ENCODE measurements around the gene RPL28. TPM values are rescaled to one million over a fixed set of nuclear protein-coding genes. Genes with fewer than 3 reads are reported as not detected.

The RPL28 gene
- total RNA-seq: 1,343 TPM
- long read RNA-seq, full-length matches to known transcripts: 179 of 219 reads
- long read RNA-seq, partial matches to known transcripts: 20 of 219 reads
- long read RNA-seq, other reads (novel, unspliced or antisense): 20 of 219 reads

DNA sequence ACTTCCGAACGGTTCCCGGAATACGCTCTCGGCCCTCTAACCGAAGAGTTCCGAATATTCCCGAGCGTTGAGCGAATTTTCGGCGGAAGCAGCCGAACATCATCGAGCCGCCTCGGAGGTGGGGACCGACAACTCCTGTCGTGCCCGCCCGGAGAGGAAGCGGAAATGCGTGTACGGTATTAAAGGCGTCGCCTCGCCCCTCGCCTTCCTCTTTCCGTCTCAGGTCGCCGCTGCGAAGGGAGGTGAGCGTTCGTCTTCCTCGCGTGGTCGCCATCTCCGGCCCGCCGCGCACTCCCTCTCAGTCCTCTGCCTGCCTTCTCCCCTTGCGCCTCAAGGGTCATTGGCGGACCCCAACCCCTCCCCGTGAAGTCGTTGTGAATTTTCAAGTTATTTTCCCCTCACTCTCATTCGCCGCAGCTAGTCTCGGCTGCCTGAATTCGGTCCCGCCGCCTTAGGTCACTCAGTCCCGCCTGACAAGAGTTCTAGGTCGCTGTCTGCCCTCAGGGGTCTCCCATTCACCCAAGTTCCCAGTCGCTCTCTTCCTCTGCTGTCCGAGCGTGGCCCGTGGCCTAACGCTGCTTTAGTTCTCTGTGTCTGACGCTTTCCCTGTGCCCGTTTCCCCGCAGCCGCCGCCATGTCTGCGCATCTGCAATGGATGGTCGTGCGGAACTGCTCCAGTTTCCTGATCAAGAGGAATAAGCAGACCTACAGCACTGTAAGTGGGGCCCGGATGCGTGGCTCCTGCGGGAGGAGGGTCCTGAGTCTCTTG is at the start of gene RPL28:
TSS of gene RPL28 (plus strand) at position 209 of the 769 bp plus-strand sequence. CDS start at position 635, 426 bp downstream.
- Histone ChIP-seq H3K27me3 (no peaks in the 10 kb centered on the region), H3K4me3 (peak within 1 kb of the TSS; percentile 96), H3K36me3 (peaks cover 34% of the 10 kb centered on the region), H3K4me1 (peaks cover 38% of the 10 kb centered on the region), H3K9me3 (no peaks in the 10 kb centered on the region), H3K27ac (peak within 1 kb of the TSS; percentile 93)
- DNase-seq (peak; percentile 98), ATAC-seq (peak; percentile 89)
- intact Hi-C loops (cut with DNase I): no loop called here
- TF ChIP-seq, protein P1, sequence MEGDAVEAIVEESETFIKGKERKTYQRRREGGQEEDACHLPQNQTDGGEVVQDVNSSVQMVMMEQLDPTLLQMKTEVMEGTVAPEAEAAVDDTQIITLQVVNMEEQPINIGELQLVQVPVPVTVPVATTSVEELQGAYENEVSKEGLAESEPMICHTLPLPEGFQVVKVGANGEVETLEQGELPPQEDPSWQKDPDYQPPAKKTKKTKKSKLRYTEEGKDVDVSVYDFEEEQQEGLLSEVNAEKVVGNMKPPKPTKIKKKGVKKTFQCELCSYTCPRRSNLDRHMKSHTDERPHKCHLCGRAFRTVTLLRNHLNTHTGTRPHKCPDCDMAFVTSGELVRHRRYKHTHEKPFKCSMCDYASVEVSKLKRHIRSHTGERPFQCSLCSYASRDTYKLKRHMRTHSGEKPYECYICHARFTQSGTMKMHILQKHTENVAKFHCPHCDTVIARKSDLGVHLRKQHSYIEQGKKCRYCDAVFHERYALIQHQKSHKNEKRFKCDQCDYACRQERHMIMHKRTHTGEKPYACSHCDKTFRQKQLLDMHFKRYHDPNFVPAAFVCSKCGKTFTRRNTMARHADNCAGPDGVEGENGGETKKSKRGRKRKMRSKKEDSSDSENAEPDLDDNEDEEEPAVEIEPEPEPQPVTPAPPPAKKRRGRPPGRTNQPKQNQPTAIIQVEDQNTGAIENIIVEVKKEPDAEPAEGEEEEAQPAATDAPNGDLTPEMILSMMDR (IDR thresholded peaks at IDR 0.05): no peak

DNA sequence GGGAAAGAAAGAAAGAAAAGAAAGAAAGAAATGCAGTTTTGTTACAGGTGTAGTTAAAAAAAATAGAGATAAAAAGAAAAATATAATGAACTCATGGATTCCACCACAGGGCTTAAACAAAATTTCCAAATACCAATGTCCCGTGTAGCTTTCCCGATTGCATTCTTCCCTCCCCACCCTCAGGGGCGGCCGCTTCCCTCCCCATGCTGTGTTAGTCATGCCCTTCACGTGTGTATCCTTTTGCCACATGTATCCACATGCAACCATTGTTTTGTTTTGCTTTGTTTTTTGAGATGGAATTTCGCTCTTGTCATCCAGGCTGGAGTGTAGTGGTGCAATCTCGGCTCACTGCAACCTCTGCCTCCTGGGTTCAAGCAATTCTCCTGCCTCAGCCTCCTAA is 49.6 kb upstream of the RPL28 start:
- Histone ChIP-seq H3K36me3 (no peaks in the 10 kb centered on the region), H3K27me3 (no peaks in the 10 kb centered on the region), H3K4me1 (peaks cover 9% of the 10 kb centered on the region), H3K4me3 (no peak overlapping the region), H3K9me3 (no peaks in the 10 kb centered on the region), H3K27ac (no peak overlapping the region)
- intact Hi-C loops (cut with DNase I): no loop called here
- no peak for DNase-seq
- TF ChIP-seq, protein P1 (IDR thresholded peaks at IDR 0.05): no peak
- ATAC-seq: no peak

DNA sequence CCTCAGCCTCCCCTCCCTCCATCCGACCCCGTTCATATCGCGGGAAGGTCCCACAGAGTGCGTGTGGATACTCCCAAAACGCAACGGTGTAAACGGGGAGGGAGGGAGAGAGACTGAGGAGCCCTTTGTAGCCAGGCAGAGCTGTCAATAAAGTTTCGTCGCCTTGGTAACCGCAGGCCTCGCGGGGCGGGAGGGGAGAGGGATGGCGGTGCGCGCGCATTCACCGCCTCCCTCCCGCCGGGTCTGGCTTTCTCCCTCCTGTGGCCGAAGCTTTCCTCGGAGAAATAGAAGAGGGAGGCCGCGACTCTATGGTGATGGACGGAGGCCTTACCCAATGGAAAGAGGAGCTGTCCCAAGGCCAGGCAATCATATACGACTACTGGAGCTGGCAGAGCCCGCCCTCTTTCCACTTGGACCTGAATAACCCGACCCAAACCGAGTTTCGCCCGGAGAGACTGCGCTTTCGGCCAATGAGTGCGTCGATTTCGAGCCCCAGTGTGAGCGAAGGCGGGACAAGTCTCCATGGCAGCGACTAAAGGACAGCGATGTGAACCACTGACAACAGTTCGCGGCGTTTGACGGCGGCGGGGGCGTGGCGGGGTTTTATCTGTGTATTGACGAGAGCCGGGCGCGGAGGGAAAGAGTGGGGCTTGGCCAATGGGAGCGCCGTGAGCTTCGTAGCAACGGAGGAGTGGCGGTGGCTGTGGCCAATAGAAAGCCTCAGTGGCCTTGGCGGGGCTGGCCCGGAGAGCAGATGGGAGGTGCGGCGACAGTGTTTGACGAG is 46.4 kb upstream of the RPL28 start, which contains the start of gene KMT5C:
TSS of gene KMT5C (plus strand) at position 772 of the 784 bp plus-strand sequence. CDS start 2,061 bp downstream, outside the sequence.
- no peaks in the 10 kb centered on the region for H3K9me3 ChIP-seq
- H3K27me3 ChIP-seq: no peaks in the 10 kb centered on the region
- ATAC-seq (peak; percentile 92), DNase-seq (peak; percentile 100)
- intact Hi-C loops (cut with DNase I): no loop called here
- H3K27ac ChIP-seq: peak within 1 kb of the TSS; percentile 90
- peaks cover 6% of the 10 kb centered on the region for H3K36me3 ChIP-seq
- H3K4me3 ChIP-seq: peak within 1 kb of the TSS; percentile 67
- peaks cover 9% of the 10 kb centered on the region for H3K4me1 ChIP-seq
- TF ChIP-seq, protein P1 (IDR thresholded peaks at IDR 0.05): peak; percentile 47

DNA sequence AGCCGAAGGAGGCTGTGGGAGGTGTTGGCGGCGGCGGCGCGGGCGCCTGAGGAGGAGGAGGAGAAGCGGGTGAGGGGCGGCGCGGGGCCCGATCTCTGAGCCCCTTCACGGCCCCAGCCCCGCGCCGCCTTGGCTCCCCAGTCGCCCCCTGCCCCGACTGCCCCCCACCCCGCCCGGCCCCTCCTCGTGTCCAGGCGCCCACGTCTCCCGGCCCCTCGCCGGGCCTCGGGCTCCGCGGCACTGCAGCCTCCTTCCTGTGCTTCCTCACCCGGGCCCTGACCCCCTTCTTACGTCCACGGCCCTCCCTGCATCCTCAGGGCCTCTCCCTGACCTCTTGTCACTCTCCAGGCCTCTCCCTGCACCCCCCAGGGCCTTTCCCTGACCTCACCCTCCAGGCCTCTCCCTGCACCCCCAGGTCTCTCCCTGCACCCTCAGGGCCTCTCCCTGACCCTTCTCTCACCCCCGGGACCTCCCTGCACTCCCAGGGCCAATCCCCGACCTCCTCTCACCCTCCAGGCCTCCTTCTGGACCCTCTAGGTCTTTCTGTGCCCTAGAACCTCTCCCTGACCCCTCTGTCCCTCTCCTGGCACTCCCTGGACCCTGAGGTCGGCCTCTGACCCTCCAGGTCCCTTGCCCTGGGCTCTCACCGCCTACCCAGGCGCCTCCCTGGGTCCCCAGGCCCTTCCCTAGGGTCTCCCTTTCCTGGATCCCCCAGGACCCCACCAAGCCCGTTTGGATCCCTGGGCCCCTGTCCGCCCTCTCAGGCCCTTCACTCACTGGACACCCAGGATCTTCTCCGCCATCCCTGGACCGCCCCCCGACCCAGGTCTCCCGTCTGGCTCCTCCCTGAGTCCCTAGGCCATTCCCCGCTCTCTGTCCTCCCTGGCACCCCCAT is 45.6 kb upstream of the RPL28 start:
- H3K27me3 ChIP-seq: no peaks in the 10 kb centered on the region
- no peaks in the 10 kb centered on the region for H3K9me3 ChIP-seq
- ATAC-seq (no peak), DNase-seq (no peak)
- H3K4me1 ChIP-seq: peaks cover 9% of the 10 kb centered on the region
- peaks cover 6% of the 10 kb centered on the region for H3K36me3 ChIP-seq
- peak overlapping the region; percentile 86 for H3K27ac ChIP-seq
- intact Hi-C loops (cut with DNase I): no loop called here
- H3K4me3 ChIP-seq: peak overlapping the region; percentile 67
- TF ChIP-seq, protein P1 (IDR thresholded peaks at IDR 0.05): no peak

DNA sequence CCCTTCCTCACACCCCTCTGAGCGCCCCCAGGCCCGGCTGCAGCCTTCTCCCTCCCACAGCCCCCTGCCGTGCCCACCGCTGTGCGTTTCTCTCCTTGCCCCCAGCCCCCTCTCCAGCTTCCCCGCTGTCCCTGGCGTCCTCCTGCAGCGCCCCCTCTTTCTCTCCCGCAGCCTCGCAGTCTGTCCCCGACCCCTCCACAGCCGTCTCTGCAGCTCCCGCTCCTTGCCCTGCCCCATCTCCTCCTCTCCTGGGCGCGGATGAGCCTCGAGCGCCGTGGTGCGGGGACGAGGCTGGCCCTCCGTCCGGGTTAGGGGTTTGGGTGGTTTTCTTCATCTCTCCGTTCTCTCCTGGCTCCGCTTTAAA is 45.0 kb upstream of the RPL28 start:
- no peak for DNase-seq
- ATAC-seq: no peak

More for the DNA sequence above, 45.0 kb upstream of the RPL28 start:
- Histone ChIP-seq H3K4me1 (peaks cover 9% of the 10 kb centered on the region), H3K27me3 (no peaks in the 10 kb centered on the region), H3K9me3 (no peaks in the 10 kb centered on the region), H3K27ac (no peak overlapping the region), H3K36me3 (peaks cover 6% of the 10 kb centered on the region), H3K4me3 (peak overlapping the region; percentile 67)
- intact Hi-C loops (cut with DNase I): no loop called here
- TF ChIP-seq, protein P1 (IDR thresholded peaks at IDR 0.05): no peak
